GM04503 (cell line): ENCODE results near the gene DMWD.
"Not testable (repeated sequence)": the region's sequence is repeated elsewhere in the genome, so short reads cannot be mapped to it uniquely, and the experiment has no call there.

Experiments
- DNase-seq: peaks from one replicate; pipeline ENCODE4 v3.0.0-alpha.2; 2012; ENCODE audit warnings: low read depth

The DMWD gene

GRCh38 chr19:45816236-45817009 is 23.8 kb upstream of the DMWD start:
- DNase-seq: no peak

- DNase-seq: no peak
Observed at GRCh38 chr19:45815481-45816216, 23.0 kb upstream of the DMWD start.

- DNase-seq: no peak
Observed at GRCh38 chr19:45814851-45815480, 22.3 kb upstream of the DMWD start, which contains the start of gene RSPH6A. TSS of gene RSPH6A (minus strand) at chr19:45815308. CDS start at chr19:45815176, 132 bp downstream.

GRCh38 chr19:45814166-45814780 is 21.6 kb upstream of the DMWD start:
- DNase-seq: no peak

- DNase-seq: no peak
Observed at GRCh38 chr19:45812297-45812696, 19.7 kb upstream of the DMWD start.

GRCh38 chr19:45809643-45810159 is 17.1 kb upstream of the DMWD start:
- DNase-seq: peak; percentile 23

GRCh38 chr19:45805719-45806118 is 13.1 kb upstream of the DMWD start:
- no peak for DNase-seq

- DNase-seq: no peak
Observed at GRCh38 chr19:45804959-45805230, 12.2 kb upstream of the DMWD start.

- DNase-seq: no peak
Observed at GRCh38 chr19:45804140-45804958, 11.7 kb upstream of the DMWD start.

- no peak for DNase-seq
Observed at GRCh38 chr19:45801603-45802175, 9.0 kb upstream of the DMWD start.

- no peak for DNase-seq
Observed at GRCh38 chr19:45800070-45800553, 7.5 kb upstream of the DMWD start.

GRCh38 chr19:45799541-45799940 is 6.9 kb upstream of the DMWD start:
- not testable (repeated sequence) for DNase-seq

- DNase-seq: peak; percentile 67
Observed at GRCh38 chr19:45798995-45799517, 6.4 kb upstream of the DMWD start.

GRCh38 chr19:45794627-45795026 is 2.0 kb upstream of the DMWD start:
- DNase-seq: no peak

GRCh38 chr19:45793876-45794275 is 1.2 kb upstream of the DMWD start:
- no peak for DNase-seq

GRCh38 chr19:45793178-45793564 is 526 bp upstream of the DMWD start:
- DNase-seq: no peak

- DNase-seq: no peak
Observed at GRCh38 chr19:45791744-45792469, 738 bp downstream of the DMWD start.

- no peak for DNase-seq
Observed at GRCh38 chr19:45790942-45791341, 1.7 kb downstream of the DMWD start.

GRCh38 chr19:45789035-45789786 is 3.4 kb downstream of the DMWD start:
- no peak for DNase-seq
